Fibroblast of lung (primary cell): ENCODE results near the gene ARL4D. TPM values are rescaled to one million over a fixed set of nuclear protein-coding genes. Genes with fewer than 3 reads are reported as not detected.

Experiments
- DNase-seq, 2 donors: peaks; one replicate each; pipeline versions ENCODE4 v3.0.0 to v3.0.0-alpha.2; 2010; ENCODE audit warnings: low read depth in 2 of 2
- H2AFZ ChIP-seq: 2 replicates; pipeline ENCODE4 v1.5.1; 2012; ENCODE audit warnings: low read length, control low read depth, inconsistent platforms
- H3K27ac ChIP-seq: 2 replicates; pipeline ENCODE4 v1.5.1; 2011; ENCODE audit warnings: low read length, control low read depth; ENCODE audit not compliant: insufficient read depth
- H3K27me3 ChIP-seq: 2 replicates; pipeline ENCODE4 v1.5.1; 2011; ENCODE audit warnings: mild to moderate bottlenecking, low read length; ENCODE audit not compliant: control insufficient read depth, insufficient read depth
- H3K36me3 ChIP-seq: 2 replicates; pipeline ENCODE4 v1.5.1; 2011; ENCODE audit warnings: low read length; ENCODE audit not compliant: control insufficient read depth, insufficient read depth
- H3K4me1 ChIP-seq: 2 replicates; pipeline ENCODE4 v1.5.1; 2011; ENCODE audit warnings: low read length; ENCODE audit not compliant: control insufficient read depth, insufficient read depth; ENCODE audit errors: extremely low read depth
- H3K4me2 ChIP-seq: 2 replicates; pipeline ENCODE4 v1.5.1; 2011; ENCODE audit warnings: low read length, control low read depth; ENCODE audit not compliant: insufficient read depth; ENCODE audit errors: extremely low read depth
- H3K4me3 ChIP-seq, 4 experiments: fragments of 200-600 bp in 1 of 4; sonication (generic) in 1 of 4; replicated peaks in 1 of 4; 2 replicates each; pipeline ENCODE4 v1.5.1; 2011 to 2016; ENCODE audit warnings: low read length in 4 of 4, low read depth in 3 of 4, mild to moderate bottlenecking in 3 of 4, control low read depth in 2 of 4, inconsistent platforms in 1 of 4, mixed read lengths in 1 of 4; ENCODE audit not compliant: insufficient read depth in 1 of 4; ENCODE audit errors: control extremely low read depth in 1 of 4
- H3K79me2 ChIP-seq: 2 replicates; pipeline ENCODE4 v1.5.1; 2012; ENCODE audit warnings: mild to moderate bottlenecking, low read length, inconsistent platforms; ENCODE audit not compliant: control insufficient read depth, insufficient read depth
- H3K9ac ChIP-seq: 2 replicates; pipeline ENCODE4 v1.5.1; 2011; ENCODE audit warnings: mild to moderate bottlenecking, low read length, control low read depth; ENCODE audit not compliant: insufficient read depth
- H3K9me3 ChIP-seq: 2 replicates; pipeline ENCODE4 v1.5.1; 2012; ENCODE audit warnings: low read depth, low read length; ENCODE audit not compliant: control insufficient read depth, insufficient read depth
- H4K20me1 ChIP-seq: 2 replicates; pipeline ENCODE4 v1.5.1; 2011; ENCODE audit warnings: low read length; ENCODE audit not compliant: control insufficient read depth, insufficient read depth; ENCODE audit errors: extremely low read depth
- CTCF ChIP-seq, 2 donors: IDR thresholded peaks in 1 of 2; conservative IDR thresholded peaks in 1 of 2; 1 replicate in 1 of 2; 2 replicates in 1 of 2; pipeline ENCODE4 v1.5.1; 2011 to 2012; ENCODE audit warnings: low read length in 2 of 2, control low read depth in 1 of 2, inconsistent platforms in 1 of 2, low read depth in 1 of 2, mild to moderate bottlenecking in 1 of 2
- EZH2 ChIP-seq: IDR thresholded peaks from 2 replicates; pipeline ENCODE4 v1.5.1; 2012; ENCODE audit warnings: low read length, control low read depth, mild to moderate bottlenecking; ENCODE audit errors: missing control alignments
- polyA plus RNA-seq, 2 donors: library from polyadenylated mRNA; depleted of rRNA in 1 of 2; stranded (reverse) in 1 of 2; unstranded in 1 of 2; fragments of >200 nt; gene quantifications; 2 replicates each; pipeline ENCODE4 v1.2.1, GENCODE V29; 2011 to 2012; ENCODE audit warnings: missing spikeins in 1 of 2
- total RNA-seq: library from RNA; depleted of rRNA; stranded (reverse); fragments of >200 nt; gene quantifications from 2 replicates; pipeline ENCODE4 v1.2.1, GENCODE V29; 2014

The ARL4D gene
- total and polyA plus RNA-seq, 2 donors (not counting 1 experiment from before 2014, with no cell fraction given) = 12.5 to 46.4 TPM

- no peaks in the 10 kb centered on the region for H3K27me3 ChIP-seq
- H3K36me3 ChIP-seq = no peaks in the 10 kb centered on the region
- H2AFZ ChIP-seq = no peak overlapping the region
- no peaks in the 10 kb centered on the region for H3K79me2 ChIP-seq
- H3K9ac ChIP-seq = no peak overlapping the region
- peak overlapping the region in 2 of 4 experiments; percentile 65 to 85 for H3K4me3 ChIP-seq
- H3K4me2 ChIP-seq = peak overlapping the region; percentile 70
- TF ChIP-seq CTCF (conservative IDR thresholded peaks at IDR 0.05 in 1 of 2, IDR thresholded peaks at IDR 0.05 in 1 of 2; ENCODE audit: low read depth in 1 of 2, low read length in 2 of 2) (no peak), EZH2 (no peak)
- H3K27ac ChIP-seq = peak overlapping the region; percentile 97
- H4K20me1 ChIP-seq = no peaks in the 10 kb centered on the region
- H3K4me1 ChIP-seq = peaks cover 5% of the 10 kb centered on the region
- no peaks in the 10 kb centered on the region for H3K9me3 ChIP-seq
- DNase-seq = no peak
Measured at GRCh38 chr17:43359469-43360110, 39.2 kb upstream of the ARL4D start.

DNA sequence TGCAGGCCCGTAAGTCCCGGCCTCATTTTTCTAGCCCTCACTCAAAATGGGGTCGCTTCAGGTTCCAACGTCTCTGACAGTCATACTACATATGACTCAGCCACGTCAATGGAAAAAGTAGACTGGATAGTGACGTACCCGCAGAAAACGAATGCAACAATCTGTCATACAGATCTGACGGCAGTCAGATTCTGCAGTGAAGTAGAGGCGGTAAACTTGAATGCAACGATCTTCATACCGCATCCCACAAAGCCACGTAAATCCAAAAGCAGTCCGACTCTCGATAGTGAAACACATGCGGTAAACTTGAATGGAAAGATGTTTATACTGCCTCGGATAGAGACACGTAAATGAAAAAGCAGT is 38.4 kb upstream of the ARL4D start:
- peak overlapping the region; percentile 97 for H3K27ac ChIP-seq
- DNase-seq = peak; percentile 79 to 83
- peak overlapping the region; percentile 36 to 85 (median 58) for H3K4me3 ChIP-seq

More for the DNA sequence above, 38.4 kb upstream of the ARL4D start:
- Histone ChIP-seq H3K4me1 (peaks cover 5% of the 10 kb centered on the region), H4K20me1 (no peaks in the 10 kb centered on the region), H2AFZ (peak overlapping the region; percentile 68), H3K27me3 (no peaks in the 10 kb centered on the region), H3K9me3 (no peaks in the 10 kb centered on the region), H3K36me3 (no peaks in the 10 kb centered on the region), H3K4me2 (peak overlapping the region; percentile 70), H3K9ac (peak overlapping the region; percentile 60), H3K79me2 (no peaks in the 10 kb centered on the region)
- TF ChIP-seq CTCF (conservative IDR thresholded peaks at IDR 0.05 in 1 of 2, IDR thresholded peaks at IDR 0.05 in 1 of 2; ENCODE audit: low read depth in 1 of 2, low read length in 2 of 2) = no peak
- no peak for TF ChIP-seq EZH2
